ENCODE measurements around the gene ACOT6.
A peak's percentile ranks its signal among the peaks of the same experiment; 100 is the strongest.

Gene ACOT6

DNA sequence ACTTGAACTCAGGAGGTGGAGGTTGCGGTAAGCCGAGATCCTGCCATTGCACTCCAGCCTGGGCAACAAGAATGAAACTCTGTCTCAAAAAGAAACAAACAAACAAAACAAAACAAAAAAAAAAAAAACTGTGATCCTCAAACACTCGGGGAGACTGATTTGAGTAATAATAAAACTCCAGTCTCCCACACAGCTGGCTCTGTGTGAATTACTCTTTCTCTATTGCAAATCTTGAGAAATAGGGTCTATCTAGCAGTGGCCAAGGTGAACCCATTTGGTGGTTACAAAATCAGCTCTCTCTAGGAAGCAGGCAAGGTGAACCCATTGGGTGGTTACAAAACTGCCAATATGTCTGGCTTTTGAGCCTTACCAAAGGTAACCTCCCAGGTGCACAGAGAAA is 6.0 kb upstream of the ACOT6 start:
- TF ChIP-seq, protein P1, sequence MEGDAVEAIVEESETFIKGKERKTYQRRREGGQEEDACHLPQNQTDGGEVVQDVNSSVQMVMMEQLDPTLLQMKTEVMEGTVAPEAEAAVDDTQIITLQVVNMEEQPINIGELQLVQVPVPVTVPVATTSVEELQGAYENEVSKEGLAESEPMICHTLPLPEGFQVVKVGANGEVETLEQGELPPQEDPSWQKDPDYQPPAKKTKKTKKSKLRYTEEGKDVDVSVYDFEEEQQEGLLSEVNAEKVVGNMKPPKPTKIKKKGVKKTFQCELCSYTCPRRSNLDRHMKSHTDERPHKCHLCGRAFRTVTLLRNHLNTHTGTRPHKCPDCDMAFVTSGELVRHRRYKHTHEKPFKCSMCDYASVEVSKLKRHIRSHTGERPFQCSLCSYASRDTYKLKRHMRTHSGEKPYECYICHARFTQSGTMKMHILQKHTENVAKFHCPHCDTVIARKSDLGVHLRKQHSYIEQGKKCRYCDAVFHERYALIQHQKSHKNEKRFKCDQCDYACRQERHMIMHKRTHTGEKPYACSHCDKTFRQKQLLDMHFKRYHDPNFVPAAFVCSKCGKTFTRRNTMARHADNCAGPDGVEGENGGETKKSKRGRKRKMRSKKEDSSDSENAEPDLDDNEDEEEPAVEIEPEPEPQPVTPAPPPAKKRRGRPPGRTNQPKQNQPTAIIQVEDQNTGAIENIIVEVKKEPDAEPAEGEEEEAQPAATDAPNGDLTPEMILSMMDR (IDR thresholded peaks at IDR 0.05; ENCODE audit: insufficient read depth, low read length, missing control alignments), result no peak
- POLR2A ChIA-PET, result no interaction called here

DNA sequence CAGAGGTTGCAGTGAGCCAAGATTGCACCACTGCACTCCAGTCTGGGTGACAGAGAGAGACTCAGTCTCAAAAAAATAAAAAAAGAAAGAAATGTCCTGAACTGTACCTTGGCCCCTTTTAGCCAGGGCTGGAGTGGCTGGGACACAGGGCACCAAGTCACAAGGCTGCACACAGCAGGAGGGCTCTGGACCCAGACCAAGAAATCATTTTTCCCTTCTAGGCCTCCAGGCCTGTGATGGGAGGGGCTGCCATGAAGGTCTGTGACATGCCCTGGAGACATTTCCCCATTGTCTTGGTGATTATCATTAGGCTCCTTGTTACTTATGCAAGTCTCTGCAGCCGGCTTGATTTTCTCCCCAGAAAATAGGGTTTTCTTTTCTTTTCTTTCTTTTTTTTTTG is 5.1 kb upstream of the ACOT6 start:
- TF ChIP-seq, protein P1 (IDR thresholded peaks at IDR 0.05; ENCODE audit: insufficient read depth, low read length, missing control alignments), result no peak
- no peak overlapping the region for H3K4me3 ChIP-seq (ENCODE audit: low read depth, low read length)
- ChIA-PET CTCF (no interaction called here), POLR2A (no interaction called here)
- no peak for DNase-seq (ENCODE audit: low read depth, low spot score)

More for the DNA sequence above, 6.0 kb upstream of the ACOT6 start:
- CTCF ChIA-PET, result no interaction called here
- no peak overlapping the region for H3K4me3 ChIP-seq (ENCODE audit: low read depth, low read length)
- no peak for DNase-seq (ENCODE audit: low read depth, low spot score)

DNA sequence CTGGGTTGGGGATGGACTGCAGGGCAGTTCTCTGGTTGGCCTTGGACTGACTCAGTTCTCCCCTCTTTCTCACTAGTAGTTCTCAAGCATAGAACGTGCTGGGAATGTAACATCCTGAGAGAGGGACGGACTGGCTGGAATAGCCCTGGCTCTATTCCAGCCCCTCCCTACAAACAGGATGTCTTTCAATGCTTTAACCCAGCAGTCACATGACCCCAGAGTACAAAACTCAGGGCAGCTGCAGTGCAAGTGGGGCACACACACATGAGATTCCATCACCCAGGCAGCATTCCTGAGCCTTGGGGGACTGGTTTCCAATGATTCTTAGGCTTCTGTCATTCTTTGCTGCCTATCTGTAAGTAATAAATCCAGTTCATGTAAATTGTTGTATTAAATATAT is 1.6 kb upstream of the ACOT6 start:
- DNase-seq (ENCODE audit: low read depth, low spot score), result no peak
- CTCF ChIA-PET, result no interaction called here
- POLR2A ChIA-PET, result no interaction called here
- TF ChIP-seq, protein P1 (IDR thresholded peaks at IDR 0.05; ENCODE audit: insufficient read depth, low read length, missing control alignments), result no peak
- no peak overlapping the region for H3K4me3 ChIP-seq (ENCODE audit: low read depth, low read length)

DNA sequence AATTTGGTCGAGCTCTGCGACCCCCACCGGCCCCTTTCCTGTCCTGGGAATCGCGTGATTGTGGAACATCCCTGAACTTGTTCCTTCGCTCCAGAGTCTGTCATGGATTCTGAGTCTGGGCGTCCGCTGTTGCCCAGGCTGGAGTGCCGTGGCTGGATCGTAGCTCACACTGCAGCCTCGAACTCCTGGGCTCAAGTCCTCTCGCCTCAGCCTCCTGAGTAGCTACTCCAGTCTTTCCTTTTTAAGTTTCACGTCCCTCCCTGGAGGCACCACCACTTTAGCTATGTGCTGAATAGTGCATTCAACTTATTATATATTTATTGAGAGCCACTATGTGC is 698 bp downstream of the ACOT6 start:
- ChIA-PET POLR2A (interaction anchor here (0.9 to 1.0 kb wide), 2 partner anchors 26 to 44 kb away, joined by 3 to 5 read pairs; partner anchors contain the start of gene ACOT2), CTCF (interaction anchor here (0.6 to 2.8 kb wide), 4 partner anchors 11 to 104 kb away, joined by 3 to 17 read pairs (median 8); no protein-coding TSS in a partner anchor)
- H3K4me3 ChIP-seq (ENCODE audit: low read depth, low read length), result peak overlapping the region; percentile 64

DNA sequence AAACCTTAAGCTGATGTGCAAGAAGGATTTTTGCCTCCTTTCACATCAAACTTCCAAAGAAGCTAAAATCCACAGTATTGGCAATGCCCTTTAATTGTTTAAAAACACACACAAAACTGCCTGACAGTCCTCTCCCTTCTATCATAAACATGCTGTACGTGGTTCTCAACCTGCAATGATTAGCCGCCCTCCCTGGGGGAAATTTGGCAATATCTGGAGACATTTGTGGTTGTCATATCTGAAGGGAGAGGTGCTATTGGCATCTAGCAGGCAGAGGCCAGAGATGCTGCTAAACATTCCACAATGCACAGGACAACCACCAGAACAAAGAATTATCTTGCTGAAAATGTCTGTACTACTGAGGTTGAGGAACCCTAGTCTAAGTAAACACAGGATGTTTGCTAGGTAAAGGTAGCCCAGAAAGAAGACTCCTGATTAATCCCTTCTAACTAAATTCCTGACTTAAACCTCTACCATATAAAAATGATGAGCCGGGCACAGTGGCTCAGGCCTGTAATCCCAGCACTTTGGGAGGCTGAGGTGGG is 1.2 kb downstream of the ACOT6 start:
- DNase-seq (ENCODE audit: low read depth, low spot score), result no peak
- ChIA-PET POLR2A (interaction anchor here (0.9 to 1.0 kb wide), 2 partner anchors 25 to 44 kb away, joined by 3 to 5 read pairs; partner anchors contain the start of gene ACOT2), CTCF (interaction anchor here (1.5 to 2.8 kb wide), 2 partner anchors 20 to 105 kb away, joined by 13 to 17 read pairs; no protein-coding TSS in a partner anchor)
- TF ChIP-seq, protein P1 (IDR thresholded peaks at IDR 0.05; ENCODE audit: insufficient read depth, low read length, missing control alignments), result no peak
- no peak overlapping the region for H3K4me3 ChIP-seq (ENCODE audit: low read depth, low read length)

More for the DNA sequence above, 698 bp downstream of the ACOT6 start:
- TF ChIP-seq, protein P1 (IDR thresholded peaks at IDR 0.05; ENCODE audit: insufficient read depth, low read length, missing control alignments), result no peak
- no peak for DNase-seq (ENCODE audit: low read depth, low spot score)

DNA sequence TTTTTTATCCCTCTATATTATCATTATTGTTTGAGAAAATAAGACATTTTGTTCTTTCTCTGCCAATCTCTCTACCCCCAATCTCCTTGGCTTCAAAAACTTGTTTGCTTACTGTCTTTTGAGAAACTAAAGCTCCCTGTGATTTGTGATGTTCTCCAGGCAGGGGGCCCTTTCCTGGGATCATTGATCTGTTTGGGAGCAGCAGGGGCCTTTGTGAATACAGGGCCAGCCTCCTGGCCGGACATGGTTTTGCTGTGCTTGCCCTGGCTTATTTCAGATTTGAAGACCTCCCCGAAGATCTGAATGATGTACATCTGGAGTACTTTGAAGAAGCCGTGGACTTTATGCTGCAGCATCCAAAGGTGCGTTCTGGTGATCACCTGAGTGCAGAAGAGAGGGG is 4.5 kb downstream of the ACOT6 start:
- ChIA-PET CTCF (no interaction called here), POLR2A (no interaction called here)
- no peak for DNase-seq (ENCODE audit: low read depth, low spot score)
- no peak overlapping the region for H3K4me3 ChIP-seq (ENCODE audit: low read depth, low read length)
- TF ChIP-seq, protein P1 (IDR thresholded peaks at IDR 0.05; ENCODE audit: insufficient read depth, low read length, missing control alignments), result no peak
